Stimulated activated CD8-positive, alpha-beta memory T cell treated with anti-CD3 and anti-CD28 coated beads, Interleukin-7, amount 100 ng/mL, for 1 hour (primary cell): ENCODE measurements around the gene SLAMF7.
A peak's percentile ranks its signal among the peaks of the same experiment; 100 is the strongest.
"Not testable (repeated sequence)": the region's sequence is repeated elsewhere in the genome, so short reads cannot be mapped to it uniquely, and the experiment has no call there.

Experiments
- DNase-seq, 2 donors: peaks; one replicate each; pipeline ENCODE4 v3.0.0-alpha.2; 2020; ENCODE audit warnings: low read depth in 2 of 2

SLAMF7 gene

DNA sequence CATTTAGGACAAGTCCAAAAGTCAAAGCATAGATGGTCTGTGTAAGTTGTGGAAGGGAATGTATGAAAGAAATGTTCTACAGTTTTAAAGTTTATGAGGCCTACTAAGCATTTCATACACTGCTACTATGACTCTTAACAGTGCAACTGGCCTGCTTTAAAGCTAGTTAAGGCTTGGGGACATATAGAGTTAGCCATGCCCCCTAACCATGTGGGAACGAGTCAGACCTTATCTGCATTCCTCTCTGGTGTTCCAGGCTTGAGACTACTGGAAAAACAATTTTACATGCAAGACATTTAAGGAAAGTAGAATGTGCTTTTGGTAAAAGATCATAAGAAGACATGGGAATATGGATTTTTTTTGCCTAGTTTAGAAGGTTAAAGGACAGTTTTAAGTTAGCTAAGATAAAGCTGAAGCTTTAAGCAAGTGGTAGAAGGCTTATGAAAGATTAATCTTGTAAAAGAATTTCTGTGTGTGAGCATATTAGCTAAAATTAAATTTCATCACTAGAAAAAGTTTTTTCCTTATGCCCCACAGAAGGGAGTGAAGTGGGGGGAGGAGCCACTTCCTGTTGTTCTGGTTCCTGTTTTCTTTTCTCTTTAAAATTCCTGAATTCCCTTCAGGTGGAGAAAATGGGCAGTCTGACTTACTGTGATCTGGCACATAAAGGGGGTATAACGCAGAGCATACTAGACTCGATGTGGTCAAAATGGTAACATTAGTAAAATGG lies 18.5 kb upstream of the SLAMF7 start:
- DNase-seq = no peak

DNA sequence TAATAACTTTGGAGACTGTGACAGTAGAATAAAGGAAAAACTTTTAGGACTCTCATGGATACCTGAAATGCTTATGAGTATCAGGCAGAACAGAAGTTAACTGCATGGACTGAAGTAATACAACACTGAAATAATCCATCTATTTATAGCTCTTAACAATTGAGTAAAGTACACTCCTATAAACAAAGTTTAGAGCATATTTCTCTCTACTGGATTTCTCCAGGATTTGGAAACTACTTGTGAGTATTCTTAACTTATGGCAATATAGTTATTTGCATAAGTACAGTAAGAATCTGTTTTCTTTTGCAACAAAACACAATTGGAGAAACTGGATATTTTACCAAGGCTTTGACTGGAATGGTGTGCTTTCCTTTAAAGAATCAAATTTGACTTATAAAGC lies 17.6 kb upstream of the SLAMF7 start:
- no peak for DNase-seq

DNA sequence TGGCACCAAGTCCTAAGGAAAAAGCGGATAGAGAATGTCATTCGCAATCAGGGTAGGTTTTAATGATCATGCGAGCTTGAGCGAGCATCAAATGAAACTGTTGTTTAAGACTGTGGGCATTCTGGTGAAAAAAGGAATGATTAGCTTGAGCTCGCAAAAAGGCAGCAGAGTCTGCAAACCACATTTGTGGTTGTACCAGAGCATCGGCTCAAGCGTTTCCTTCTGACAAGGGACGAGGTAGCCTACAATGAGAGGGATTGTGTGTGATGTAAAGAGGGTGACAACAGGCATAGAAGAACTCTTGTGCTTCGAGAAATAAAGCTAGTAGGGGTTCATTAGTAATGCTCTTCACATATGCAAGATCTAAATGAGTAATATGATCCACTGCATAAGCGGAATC lies 16.3 kb upstream of the SLAMF7 start:
- DNase-seq = no peak

DNA sequence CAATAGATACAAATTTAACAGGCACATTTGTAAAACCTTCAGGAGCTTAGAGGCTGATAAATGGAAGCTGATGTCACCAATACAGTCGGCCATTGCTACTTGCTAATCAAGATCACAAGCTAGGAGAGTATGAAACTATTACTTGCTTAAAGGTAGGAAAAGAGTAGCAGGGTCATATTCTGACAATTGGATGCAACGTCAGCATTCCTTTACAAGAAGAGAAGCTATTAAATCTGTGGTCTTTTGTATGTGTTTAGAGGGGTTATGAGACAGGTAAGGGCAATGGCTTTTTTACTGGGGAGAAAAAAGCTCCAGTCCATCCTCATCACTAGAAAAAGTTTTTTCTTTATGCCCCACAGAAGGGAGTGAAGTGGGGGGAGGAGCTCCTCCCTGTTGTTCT lies 15.7 kb upstream of the SLAMF7 start:
- DNase-seq = no peak

DNA sequence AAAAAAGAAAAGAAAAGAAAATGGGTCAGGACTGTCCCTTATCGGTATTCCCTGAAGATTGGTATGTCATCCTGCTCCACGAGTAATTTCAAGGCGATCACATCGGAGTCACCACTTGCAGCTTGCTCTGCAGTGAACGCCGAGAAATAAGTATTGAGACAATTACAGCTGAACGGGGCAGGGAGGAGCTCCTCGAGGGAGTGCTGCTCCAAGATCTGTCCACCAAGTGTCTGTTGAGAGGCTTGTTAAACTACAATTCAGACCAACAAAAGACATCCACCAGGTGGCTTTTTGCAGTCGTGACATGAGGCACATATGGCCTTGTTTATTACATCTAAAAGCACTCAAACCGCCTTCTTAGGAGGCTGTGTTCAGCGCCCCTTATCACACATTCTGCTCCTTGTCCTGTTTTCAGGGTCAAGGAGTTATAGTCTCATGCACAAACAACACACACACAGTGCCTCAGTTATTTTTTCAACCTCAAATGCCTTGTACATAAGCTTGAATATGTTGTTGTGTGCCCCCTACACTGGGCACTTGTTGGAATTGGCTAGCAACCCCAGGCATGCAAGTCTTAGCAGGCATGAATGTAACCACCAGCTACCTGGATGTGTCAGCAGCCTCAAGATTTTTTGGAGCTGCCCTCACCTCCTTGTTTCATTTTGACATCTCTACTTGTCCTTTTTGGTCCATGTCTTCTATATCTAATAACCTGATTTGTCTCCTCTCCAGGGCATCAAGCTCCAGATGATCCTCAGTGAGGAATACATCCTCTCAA lies 14.4 kb upstream of the SLAMF7 start:
- DNase-seq = no peak

DNA sequence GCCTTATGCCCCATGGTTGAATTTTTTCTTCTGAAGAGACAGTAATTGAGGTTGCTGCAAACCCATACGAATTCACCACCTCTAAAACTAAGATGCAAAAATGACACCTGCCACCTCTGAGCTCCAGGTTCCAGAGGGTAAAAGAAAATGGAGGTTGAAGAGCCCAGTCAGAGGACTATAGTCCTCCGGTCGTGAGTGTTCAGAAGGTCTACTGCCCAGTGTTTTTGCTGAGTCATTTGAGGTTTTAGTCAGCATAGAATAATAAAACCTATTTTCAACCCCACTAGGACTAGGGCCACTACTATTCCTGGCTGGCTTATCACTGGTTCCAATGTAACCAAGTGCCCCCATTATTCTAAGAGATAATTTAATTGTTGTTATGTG lies 12.9 kb upstream of the SLAMF7 start:
- no peak for DNase-seq

DNA sequence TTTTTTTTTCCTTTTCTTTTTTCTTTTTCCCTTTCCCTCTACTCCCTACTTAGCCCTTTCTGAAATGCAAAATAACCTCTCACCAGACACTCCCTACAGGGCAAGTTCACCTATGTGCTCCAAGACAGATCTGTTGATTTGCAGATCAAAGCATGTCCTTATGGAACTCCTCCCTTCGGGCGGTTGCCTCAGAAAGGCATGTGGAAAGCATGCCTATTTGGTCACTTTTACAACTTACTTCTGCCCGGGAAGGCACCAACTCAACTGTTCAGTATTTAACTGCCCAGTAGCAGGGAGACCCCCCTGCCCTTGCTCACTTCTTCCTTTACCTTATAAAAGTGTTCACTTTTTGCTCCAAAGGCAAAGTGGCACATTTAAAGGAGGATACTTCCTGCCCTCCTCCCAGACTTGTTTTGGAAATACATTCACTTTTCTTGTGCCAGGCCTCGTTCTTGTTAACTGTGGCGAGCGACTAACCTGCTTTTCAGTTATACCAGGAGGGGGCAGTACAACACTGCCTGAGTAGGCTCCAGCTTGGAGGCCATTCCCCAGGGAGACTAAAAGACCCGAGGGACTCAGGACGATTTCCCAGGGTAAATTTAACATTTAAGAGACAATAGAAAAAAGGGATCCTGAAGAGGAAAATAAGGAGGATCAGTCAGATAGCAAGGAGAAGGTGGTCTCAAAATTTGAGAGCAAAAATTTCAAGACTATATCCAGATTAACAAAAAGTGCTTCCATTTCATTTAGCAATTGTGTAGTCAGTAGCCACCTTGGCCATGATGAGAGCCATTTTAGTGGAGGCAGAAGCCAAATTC lies 12.3 kb upstream of the SLAMF7 start:
- DNase-seq = peak in 1 of 2 donors; percentile 24

DNA sequence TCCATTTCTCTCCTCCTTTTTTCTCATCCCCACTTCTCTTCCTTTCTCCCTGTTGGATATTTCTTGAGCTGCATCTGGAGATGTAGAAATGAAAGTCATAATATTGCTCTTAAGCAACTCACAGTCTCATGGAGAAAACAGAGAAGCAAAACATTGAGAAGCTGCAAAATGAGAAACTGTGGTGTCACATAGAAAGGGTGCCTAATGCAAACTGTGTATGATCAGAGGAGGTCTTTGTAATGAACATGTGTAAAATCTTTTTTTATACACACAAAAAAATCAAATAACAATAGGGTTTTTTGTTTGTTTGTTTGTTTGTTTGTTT lies 11.8 kb upstream of the SLAMF7 start:
- DNase-seq = no peak

DNA sequence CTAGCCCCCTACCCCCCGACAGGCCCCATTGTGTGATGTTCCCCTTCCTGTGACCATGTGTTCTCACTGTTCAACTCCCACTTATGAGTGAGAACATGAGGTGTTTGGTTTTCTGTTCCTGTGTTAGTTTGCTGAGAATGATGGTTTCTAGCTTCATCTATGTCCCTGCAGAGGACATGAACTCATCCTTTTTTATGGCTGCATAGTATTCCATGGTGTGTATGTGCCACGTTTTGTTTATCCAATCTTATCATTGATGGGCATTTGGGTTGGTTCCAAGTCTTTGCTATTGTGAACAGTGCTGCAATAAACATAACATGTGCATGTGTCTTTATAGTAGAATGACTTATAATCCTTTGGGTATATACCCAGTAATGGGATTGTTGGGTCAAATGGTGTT lies 7.5 kb upstream of the SLAMF7 start:
- not testable (repeated sequence) for DNase-seq

DNA sequence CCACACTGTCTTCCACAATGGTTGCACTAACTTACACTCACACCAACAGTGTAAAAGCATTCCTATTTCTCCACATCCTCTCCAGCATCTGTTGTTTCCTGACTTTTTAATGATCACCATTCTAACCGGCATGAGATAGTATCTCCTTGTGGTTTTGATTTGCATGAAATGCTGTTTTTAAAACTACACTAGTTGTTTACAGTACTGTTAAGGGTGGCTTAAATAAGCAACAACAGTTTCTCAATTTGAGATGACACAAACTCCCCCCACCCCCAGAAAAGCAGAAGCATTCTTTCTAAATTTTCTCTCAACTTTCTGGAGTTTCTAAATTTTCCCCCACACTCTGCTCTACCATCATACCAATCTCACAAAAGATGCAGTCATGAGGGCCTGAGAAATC lies 7.1 kb upstream of the SLAMF7 start:
- no peak for DNase-seq

DNA sequence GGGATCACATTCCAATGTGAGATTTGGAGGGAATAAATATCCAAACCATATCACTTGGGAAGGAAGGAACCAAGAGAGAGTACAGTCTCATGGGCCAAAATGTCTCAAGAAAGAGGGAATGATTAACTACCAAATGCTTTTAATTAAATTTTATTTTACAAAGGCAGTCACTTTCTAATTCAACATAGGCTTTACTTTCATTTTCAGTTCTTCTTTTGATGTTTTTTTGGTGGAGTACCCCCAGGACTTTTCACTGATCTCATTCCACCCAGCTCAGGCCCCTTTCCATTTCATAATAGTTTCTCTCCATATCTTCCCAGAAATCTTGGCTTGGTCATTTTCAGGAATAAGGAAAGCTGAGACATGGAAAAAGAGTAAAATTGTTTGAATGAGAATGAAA lies 5.1 kb upstream of the SLAMF7 start:
- no peak for DNase-seq

DNA sequence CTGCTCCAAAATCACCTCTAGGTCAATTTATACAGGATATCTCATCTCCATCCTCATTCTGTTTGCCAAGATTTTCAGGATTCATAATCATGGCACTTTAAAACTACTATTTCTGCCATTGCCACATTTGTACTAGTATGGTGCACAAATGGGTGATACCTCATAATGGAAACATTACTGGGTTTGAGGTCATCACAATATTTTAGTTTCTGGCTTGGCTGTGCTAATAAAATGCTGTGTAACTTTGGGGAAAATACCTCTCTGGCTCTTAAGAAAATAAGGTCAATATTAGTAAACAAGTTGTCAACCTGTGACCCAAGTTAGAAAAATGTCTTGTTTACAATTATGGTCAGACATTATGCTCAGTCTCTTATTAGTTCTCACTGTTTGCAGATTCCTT lies 4.7 kb upstream of the SLAMF7 start:
- DNase-seq = no peak

DNA sequence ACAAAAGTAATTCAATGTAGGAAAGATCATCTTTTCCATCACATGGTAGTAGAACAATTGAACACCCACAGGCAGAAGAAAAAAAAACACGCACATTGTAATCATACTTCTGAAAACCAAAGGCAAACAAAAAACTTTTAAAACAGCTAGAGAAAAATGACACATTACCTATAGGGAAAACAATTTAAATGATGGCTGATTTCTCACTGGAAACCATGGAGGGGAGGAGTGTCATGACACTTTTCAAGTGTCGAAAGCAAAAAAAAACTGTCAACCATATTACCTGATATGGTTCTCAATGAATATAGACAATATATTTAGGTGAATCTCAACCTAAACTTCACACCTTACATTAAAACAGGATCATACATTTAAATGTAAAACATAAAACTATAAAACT lies 776 bp upstream of the SLAMF7 start:
- DNase-seq = no peak

DNA sequence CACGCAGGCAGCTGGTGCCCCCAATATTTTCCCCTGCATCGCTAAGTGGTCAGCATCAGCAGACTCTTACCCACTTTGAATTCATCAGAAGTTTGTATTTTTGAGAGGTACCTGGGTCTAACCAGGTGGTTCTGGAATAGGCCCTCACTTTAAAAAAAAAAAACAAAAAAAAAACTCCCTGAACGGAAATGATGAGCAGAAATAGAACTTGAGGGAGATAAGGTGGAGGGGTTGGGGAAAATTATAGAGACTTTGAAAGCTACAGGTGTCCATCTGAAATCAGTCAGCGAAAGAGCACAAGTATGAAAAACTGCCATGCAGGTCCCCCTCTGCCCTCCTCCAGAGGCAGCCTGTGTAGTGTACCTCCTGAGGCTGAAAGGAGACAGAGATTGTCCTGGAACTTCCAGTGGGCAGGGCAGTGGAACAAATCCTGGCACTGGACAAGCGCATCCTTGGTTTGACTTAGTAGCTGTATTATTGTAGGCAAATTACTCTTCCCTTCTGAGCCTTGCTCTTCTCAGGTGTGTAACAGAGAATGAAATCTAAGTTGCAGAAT lies 1.2 kb downstream of the SLAMF7 start:
- DNase-seq = no peak

DNA sequence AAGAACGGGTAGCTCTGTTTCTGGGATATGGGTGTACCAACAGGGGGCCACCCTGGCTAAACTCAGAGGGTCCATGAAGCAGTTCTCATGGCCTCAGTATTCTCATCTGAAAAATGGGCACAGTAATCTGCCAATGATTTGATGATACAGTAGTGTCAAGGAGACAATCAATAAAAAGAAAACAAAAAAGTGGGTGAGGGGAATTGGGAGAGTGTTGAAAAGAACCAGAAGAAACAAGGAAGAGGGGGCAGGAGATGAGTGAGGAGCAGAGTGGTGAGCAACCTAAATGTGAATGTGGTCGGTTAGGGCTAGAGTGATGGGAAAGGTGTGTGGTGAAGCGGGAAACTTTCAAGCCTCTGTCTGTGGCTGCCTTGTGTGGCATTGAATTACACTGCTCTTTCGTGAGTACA lies 2.0 kb downstream of the SLAMF7 start:
- no peak for DNase-seq

DNA sequence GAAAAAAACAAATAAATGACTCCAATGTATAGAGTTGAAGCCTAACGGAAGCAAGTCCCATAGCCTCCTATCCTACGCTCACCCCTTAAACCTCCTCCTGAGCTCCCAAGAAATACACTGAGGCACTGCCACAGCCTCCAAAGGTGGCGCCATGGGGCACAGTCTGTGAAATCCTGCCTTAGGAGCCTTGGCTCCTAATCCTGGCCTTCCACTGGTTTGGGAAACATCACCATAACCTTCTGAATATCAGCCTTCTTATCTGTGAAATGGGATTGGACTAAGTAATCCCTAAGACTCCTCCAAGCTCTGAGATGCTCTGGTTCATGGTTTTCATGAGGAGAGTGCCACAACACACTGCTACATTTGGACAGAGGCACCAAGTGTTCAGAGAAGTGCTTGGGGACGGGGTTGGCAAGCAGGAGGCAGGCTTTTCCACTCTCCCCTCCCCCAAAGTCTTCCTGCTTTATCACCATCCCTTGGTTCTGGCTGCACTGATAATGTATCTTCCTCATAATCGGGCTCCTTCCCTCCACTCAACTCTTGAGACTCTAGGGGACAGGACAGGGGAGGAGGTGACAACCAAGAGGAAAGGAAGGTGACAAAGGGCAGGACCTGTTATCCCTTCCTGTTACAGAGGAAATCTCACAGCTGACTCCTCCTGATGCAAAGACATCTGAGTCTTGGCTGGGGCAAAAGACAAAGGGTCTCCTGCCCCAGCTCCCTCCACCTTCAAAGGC lies 2.7 kb downstream of the SLAMF7 start:
- DNase-seq = no peak

DNA sequence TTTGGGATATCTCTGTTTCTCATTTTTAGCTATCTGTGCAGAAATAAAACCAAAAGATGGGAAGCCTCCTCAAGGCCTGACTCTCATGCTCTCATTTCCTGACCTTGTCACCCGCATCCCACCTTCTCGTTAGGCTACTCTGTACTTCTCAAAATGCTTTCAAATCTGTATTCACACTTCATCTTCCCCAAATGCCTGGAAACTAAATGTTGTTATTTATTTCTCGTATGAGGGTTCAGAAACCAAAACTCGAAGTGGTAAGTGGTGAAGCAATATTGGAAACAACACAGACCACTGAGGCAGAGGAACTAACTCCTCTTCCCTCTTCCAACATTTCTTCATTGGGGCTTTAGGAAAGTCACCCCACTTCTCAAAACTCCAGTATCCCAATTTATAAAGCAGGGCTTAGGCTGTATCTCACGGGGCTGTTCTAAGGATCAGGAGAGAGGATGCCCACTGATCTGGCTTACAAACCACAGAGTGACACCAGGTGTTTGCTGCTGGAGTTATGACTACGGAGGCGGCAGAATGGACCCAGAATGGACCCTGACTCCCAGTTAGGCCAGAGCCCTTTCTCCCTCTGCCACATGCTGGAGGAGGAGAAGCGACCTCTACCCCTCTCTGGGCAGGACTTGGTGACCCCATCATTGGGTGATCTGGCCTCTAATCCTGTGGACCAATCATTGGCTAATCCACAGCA lies 3.5 kb downstream of the SLAMF7 start:
- DNase-seq = no peak

DNA sequence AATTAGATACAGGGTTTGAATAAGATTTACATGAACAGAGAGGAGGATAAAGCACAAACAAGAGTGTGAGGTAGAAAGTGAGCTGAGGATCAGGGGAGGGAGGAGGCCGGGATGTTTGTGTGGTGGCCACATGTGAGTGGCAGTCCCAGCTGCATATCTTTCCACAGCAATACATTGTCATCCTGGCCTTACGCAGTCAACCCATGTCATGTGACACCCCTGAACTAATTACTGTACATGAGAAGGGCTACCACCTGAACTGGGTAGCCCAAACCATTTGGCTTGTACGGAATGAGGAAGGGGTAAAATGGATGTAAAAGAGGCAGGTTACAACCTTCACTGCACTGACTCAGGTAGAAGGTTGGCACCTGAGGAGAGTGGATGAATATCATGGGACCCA lies 4.2 kb downstream of the SLAMF7 start:
- no peak for DNase-seq

DNA sequence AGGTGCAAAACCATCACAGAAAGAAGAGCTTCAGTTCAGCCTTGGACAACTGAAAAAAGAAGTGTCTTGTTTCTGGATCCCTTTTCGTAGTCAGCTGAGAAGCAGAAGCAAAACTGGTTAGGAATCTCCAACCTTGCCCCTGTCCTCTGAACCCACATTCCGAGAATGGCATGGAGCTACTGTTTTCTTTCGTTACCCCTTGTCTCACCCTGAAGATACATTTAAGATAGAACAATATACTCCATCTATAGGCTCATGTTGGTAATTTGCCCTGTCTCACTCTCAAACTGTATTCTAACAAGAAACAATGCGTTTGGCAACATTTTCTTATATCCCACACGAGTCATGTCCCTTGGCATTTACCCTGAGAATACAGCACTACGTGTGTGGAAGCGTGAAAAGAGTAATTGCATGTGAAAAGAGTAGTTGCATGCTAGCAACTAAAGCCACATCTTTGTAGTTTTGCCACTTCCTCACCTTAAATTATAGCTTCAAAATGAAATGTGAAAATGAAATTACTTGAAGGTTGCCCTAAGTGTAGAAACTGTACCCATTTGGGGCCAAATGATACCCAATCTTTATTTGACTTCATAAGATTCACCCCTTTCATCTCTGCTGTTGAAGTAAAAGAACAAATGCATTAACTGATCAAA lies 5.3 kb downstream of the SLAMF7 start:
- DNase-seq = no peak

DNA sequence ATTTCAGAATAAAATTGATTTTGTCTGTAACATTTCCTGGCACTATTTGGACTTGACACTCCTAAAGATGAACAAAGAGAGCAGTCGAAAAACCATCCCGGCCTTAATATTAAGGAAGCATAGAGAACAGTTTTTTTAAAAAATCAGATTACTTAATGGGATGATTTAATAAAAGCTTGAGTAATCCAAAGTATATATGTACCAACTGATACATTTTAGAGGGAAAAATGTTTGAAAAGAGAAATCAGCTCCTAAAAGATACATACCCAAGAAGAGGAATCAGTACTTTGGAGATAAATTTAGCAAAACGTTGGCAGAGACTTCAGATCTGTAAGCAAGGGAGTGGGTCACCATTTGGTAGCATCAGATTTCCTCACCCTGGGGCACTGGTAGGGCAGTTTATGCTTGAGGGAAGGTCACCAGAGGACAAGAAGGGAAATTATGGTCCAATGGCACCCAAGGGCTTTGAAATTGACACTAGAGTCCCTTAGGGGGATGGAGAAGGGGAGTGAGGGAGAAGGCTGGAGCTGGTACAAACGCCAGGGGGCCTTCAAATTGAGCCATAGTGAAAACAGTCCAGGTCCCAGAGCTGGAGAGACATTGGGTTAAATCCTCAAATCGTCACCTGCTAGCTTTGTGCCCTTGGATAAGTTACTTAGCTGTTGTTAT lies 5.9 kb downstream of the SLAMF7 start:
- no peak for DNase-seq
